HS-27A (cell line): ENCODE results near the gene SLC24A3.

ENCODE experiments used
- DNase-seq: peaks from one replicate; pipeline ENCODE4 v3.0.0-alpha.2; 2012; ENCODE audit warnings: low read depth, missing footprints

SLC24A3 gene

DNA sequence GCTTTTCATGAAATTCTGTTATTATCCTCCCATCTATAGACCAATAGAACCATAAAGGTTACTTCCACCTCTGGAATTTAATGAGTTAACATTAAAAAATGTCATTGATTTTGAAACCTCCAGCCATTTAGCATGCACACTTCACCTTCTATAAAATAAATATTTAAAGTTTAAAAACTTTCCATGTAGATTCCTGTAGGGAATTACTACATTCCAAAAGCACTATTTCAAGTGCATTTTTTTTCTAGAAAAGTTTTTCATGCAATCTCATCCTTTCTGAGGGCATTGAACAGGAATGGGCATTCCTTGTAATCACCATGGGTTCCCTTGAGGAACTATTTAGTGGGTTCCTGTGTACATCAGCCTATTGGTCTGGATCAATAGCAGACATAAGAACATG, 291.8 kb downstream of the SLC24A3 start:
- no peak for DNase-seq

DNA sequence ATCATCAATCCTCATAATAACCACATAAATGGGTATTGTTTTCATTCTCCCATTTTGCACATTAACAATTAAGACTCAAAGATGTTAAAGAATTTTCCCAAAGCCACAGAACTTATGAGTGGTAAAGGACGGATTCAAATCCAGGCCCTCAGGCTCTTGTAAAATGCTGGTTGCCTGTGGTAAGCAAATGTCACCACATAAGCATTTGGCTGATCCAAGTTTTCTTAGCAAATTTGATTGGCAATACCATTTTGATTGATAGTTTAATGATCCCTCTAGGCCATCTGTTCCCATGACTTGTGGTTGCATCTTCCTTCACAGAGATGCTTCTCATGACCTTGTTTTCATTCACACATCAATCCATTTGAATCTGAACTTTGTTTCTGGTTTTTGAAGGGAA, 293.6 kb downstream of the SLC24A3 start:
- no peak for DNase-seq

DNA sequence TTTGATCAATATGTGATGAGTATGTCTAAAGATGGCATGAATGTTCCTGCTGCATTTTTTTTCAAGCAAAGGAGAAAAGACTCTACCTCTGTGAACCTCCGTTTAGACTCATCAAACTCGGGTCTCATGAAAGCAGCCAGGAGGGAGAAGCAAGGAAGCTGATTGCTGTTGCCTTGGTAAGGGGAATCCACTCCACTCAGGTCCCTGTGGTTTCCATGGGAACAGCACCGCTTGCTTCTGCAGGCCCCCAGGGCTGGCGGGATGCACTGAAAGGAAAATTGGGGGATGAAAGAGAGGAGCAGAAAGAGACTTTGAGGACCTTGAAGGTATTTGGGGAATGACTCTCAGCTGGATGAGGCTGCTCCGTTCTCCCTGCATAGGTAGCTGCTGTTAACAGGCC, 296.0 kb downstream of the SLC24A3 start:
- no peak for DNase-seq

DNA sequence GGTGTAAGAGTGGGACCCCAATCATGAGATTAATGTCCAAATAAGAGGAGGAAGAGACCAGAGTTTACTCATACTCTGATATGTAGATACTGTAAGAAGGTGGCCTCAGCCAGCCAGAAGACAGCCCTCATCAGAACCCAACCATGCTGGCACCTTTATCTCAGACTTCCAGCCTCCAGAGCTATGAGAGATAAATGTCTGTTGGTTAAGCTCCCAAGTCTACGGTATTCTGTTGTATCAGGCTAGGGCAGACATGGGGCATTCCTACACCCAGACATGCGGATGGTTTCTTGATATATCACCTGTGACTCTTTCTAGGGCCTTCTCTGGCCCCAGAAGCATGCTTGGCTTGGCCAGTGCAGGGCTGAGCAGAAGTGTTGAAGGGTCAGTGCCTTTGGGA, 298.2 kb downstream of the SLC24A3 start:
- no peak for DNase-seq

DNA sequence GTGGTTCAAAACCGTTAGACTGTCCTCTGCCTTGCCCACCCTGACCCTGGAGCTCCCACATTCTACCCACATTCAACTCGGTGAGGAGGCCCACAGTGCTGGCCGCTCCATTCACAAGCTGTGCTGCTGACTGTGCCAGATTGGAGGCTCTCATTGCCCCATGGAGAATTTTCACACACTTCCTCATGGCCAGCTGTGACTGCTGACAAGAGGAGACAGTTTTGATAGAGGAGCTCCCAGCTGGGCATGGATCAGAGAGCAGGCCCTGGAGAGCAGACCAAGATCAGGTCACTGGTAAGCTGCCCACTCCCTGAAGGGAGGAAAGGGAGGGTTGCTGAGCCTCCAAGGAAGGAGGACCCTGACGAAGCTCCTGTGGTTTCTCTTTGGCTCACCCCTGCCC, 299.5 kb downstream of the SLC24A3 start:
- no peak for DNase-seq

DNA sequence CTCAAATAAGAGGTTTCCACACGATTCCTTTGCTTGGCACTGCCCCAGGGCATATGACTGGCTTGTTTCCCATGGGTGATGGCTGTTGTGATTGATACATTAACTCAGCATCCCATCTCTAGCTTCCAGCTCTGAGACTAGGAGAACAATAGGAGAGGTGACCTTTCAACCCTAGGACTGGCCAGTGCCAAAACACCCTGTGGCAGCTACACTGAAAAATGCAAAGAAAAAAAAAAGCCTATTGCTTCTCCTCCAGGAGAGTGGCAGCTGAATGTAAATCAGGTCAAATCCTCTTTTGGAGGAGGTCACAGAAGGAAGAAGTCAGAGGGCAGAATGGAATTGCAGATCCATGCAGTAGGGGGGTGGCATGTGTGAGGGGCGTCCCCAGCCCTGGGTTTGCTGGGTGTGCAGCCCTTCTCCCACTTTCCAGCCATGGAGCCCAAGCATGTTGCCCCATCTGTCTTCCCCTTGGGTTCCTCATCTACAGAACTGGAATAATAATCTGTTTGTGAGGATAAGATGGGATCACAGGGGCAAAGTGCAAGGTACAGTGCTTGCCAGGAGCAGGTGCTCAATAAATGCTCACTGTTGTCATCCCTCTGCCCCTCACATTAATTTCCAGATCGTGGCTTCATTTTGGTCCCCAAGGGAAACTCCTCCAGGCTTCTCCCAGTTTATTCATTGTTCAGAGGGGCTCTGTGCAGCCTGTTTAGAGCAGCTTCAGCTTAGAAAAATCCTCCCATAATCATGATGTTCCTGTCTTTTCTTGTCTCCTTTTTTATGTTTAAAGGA, 300.6 kb downstream of the SLC24A3 start:
- no peak for DNase-seq

DNA sequence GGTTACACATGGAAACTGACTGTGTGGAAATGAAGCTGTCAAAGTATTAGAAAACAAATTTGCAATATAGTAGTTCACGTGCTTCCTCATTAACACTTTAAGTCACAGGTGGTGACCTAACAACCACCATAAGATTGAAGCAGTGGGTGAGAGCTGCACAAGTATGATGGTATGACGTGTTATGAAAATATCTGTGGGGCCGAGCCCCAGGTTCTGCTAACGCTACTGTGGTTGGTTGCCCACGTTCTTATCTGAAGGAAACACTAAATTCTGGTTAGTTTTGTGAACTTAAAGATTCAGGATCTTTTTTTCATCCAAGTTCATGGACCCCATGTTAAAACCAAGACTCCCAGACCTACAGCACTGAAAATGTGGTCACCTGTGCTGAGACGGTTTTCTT, 302.6 kb downstream of the SLC24A3 start:
- no peak for DNase-seq

DNA sequence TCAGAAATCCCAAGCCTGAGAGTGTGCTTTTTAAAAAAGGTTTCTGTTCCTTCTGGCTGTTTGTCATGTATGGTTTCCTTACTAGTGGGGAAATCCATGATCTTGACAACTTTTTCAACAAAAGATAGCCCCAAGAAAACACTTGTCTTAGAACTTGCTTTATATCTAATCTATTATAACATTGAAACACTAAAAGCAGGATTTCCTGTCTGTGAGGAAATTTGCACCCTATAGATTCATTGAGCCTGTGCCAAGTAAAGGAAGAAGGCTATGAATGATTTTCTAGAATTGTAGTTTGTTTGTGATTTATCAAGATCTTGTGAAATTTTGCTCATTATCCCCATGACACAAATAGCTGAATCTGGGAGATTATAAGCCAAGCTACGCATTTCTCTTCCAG, 307.0 kb downstream of the SLC24A3 start:
- DNase-seq: no peak

DNA sequence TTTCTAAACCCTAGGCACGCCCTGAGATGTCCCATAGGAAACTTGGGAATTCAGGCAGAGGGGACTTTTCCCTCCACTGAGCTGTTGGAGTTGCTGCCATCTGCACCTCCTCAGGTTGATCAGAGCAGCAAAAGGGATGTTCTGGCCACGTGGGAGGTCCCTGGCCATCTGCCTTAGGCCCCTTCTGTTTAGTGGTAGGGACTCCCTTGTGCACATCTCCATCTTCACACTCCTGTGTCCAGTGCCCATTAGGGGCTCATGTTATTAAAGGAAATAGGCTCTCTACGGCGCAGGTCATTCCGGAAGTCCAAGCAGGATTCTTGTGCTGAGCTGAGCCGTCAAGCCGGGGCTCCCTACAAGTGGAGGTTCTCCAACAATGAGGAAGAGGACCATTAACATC, 307.8 kb downstream of the SLC24A3 start:
- DNase-seq: no peak

DNA sequence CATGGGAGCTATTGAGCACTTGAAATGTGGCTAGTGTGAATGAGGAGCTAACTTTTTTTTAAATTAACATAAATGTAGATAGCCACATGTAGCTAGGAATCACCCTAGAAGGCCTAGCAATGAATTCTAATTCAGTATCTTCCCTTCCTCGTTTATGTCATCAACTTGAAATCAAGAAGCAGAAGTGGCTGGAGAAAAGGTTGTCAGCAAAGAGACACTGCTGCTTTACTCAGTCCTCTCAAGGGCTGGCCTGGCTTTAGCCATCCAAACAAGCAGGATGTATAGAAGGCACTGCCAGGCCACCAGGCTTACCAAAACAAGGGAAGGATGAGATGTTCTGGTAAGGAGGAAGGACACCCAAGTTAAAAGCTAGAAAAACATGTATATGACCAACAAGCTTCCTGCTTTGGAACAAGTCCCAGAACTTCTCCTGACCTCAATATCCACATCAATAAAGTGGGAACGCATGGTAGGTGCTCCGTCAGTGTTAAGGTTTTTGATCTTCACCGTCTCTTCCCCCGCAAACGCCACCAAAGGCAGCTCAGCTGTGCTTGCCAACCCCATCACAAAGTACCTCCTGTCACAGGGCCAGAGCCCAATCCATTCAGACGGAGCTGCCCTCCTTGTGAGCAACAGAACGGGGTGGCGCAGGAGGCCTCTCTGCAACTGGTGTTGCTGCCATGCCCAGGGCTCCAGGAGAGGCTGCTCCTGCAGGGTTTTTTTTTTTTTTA, 309.8 kb downstream of the SLC24A3 start:
- DNase-seq: no peak

DNA sequence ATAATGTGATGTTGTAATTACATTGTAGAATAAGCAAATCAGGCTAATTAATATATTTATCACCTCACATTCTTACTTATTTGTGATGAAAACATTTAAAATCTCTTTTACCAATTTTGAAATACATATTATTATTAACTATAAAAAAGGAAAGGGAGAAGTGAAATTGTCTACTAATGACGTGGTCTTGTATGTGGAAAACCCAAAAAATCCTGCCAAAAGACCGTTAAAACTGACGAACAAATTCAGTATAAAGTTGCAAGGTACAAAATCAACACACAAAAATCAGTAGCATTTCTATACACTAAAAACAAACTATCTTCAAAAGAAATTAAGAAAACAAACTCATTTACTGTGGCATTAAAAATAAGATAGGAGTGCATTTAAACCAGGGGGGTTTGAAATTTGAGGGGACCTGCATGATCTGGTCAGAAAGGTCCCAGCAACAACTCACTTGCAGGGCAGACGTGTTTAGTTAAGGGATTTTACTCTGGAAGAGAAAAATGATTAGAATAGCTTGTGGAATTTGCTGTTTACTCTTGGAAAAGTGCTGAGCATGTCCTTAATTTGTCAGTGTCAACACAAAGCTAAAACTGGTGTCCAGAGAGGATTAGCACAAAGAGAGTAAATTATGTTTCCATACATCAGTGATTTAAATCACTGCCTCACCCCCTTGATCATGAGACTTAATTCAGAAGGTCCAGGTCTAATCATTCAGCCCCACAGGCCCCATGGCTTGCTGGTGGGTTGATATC, 310.6 kb downstream of the SLC24A3 start:
- no peak for DNase-seq

DNA sequence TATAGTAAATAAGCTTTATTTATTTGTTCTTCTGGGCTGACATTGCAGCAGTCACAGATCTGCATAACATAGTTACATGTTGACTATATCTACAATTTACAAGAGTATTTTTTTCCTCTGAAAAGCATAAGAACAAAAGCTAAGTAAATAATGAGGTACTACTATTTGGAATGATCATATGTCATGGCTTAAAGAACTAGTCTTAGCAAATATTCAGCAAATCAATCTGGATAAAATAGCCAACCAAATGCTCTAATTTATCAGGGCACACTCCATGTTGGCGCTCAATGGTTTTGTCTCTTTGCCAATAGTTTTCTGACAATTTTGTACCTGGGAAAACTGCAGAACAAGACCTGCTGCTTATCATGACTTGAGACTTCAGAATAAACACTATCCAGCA, 312.2 kb downstream of the SLC24A3 start:
- DNase-seq: no peak

DNA sequence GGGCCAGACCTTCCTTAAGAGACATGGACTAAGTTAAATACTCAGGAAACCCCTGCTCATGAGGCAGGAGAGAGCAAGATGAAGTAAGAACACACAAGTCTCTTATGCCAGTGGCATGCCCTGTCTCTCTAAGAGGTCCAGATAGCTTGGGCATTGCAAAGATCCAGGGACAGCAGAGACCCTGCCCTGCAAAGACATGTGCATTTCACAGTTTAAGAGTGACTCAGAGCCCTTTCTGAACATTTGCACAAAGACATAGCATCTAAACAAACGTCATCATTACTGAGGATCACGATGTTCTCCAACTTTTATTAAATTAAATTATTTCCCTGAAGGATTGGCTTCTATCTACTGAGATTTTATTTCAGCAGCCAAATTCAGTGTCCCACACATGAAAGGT, 315.1 kb downstream of the SLC24A3 start:
- DNase-seq: no peak

DNA sequence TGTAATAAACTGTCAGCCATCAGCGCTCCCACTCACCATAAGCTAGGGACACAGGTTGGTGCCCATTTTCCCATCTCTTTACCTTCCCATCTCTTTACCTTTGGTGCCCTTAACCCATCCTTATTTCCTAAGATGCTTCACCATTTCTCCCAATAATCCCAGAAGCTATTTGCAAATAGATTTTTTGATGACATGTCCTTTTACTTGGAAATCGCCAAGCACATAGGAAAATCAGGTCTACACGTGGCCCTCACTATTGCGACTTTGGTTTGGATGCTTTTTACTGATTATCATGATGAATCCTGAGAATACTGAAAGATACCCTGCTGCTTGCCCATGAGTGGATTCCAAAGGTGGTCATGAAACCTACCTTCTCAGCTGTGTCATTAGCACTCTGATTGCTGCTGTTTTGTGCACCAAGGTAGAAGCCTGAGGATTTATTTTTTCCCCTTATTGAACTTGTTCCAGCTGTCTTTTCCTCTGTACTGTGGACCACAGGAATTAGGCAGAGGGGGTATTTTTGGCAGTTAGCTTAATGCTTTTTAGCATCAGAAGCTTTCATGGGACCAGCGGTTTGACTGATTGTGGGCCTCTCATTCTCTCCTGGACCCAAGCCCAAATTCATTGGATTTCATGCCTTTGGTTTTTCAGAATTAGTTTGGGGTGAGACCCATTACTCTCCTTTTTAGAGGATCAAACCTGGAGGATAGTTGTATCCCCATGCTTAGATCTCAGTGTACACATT, 316.0 kb downstream of the SLC24A3 start:
- DNase-seq: no peak

DNA sequence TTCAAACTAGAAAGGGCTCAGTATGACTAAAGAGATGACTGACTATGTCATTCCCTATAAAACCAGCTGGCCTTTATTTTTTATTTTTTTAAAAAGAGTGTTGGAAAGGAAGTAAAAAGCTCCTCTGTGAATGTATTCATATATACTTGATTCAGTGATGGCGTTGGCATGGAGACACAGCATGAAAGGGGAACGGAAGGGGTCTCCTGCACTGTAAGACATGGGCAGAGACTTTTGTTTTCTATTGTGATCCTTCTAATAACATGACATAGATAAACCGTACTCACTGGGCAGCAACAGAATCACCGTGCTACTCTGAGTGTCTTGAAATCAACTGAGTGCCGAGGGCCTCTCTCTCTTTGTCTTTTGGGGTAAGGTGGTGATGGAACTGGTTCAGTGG, 317.6 kb downstream of the SLC24A3 start:
- no peak for DNase-seq

DNA sequence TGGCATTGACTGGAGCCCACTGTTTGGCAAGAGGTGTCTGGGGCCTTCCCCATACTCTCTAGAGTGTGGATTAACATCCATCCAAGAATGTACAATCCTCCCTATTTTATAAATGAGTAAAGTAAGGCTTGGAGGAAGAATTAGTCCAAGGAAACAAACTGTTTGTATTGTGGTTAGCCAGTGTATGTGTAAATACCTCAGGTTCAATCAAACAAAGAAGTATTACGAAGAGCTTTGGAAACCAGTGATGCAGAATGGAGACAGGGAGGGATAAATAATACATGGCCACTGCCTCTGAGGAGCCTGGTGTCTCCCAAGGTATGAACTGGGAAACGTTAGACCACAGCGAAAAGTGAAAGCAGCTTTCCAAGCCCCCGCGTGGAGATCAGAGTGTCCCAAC, 319.0 kb downstream of the SLC24A3 start:
- DNase-seq: no peak

DNA sequence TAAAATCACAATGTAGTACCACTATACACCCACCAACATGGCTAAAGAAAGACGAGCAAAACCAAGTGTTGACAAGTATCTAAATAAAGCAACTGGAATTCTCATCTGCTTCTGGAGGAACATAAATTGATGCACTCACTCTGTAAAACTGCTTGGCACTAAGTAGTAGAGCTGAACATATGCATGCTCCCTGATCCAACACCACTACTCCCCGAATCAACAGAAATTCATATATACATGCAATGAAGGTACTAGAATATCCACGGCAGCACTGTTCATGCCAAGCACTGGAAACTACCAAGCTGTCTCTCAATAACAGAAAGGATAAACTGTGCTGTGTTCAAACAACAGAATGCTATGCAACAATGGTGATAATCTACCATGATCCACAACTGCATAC, 326.1 kb downstream of the SLC24A3 start:
- DNase-seq: no peak

DNA sequence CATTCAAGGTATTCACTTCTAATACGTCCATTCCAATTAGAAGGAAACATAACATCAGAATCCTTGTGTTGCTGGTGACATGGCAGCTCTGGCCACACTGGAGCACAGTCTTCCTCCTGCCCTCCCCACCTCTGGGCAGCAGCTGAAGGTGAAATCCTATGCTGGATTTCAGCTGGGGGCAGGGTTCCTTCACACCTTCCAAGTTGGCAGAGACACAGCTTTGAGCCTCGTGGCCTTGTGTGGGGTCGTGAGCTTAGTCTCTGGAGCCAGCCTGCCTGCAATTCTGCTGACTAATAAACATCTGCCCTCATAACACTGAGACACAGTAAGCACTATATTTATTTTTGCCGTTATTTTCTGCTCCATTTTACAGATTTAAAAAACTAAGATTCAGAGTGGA, 326.7 kb downstream of the SLC24A3 start:
- DNase-seq: no peak

DNA sequence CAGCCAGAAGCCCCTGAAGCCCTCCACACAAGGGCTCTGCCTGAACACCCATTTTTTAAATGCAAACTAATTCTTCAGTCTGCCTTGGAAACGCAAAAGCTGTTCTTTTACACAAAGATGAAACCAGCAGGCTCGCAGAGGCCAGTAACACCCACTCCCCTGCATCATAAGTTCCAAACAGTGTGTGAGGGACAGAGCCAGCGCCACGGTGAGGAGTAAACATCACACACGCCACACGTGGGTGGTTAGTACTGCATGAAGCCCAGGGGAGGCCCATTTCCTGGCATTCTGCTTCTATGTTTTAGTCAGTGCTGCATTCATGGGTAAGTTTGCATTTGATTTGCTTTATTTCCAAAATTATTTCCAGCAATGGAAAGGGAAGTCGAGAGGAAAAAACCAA, 327.9 kb downstream of the SLC24A3 start:
- no peak for DNase-seq

DNA sequence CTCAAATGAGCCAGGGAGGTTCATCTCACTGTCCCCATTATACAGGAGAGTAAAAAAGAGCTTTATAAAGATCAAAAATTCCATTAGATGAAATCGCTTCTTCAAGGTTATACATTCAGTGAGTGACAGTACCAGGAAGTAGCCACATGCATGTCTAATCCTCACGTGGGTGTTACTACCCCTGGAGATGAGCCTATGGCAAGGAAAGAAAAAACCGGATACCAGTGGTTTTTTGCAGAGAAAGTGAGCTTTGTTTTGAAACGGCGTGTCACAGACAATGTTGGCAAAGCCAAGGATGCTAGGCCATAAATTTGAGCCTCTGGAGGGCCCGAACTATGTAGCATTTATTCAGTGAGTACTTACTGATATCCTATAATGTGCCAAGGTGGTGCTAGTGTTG, 330.7 kb downstream of the SLC24A3 start:
- DNase-seq: no peak

DNA sequence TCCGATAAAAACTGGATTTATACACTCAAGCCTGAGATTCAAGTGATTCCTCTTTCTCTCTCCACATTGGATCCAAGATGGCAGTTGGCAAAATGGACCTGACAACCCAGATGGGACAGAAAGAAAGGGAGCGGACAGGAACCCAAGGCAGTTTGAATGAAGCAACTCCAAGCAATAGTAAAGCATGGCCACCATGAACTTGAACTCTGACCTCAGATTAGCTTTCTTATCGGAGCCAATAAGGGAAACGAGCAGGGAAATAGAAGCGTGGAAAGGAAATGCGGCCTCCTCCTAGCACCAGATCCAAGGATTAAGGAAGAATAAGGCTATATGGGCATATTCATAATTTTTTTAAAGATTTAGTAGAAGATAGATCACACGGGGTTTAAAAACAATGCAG, 332.2 kb downstream of the SLC24A3 start:
- DNase-seq: no peak

DNA sequence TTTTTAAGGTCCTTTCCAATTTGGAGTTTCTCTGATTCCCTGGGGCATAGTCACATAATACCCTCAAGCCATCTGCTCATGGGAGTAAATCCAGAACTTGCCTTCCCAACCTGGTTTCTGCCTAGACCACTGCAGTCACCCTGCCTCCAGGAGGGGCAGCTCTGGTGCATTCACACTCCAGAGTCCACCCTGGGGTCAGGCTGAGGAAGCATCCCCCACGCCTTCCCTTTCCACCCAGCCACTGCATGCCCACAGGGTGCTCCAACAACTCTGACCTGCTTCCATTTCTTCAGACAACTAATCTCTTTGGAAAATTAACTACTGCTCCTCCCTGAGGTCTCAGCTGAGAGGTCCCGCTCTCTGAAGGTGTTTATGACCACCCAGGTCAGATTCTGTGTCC, 334.2 kb downstream of the SLC24A3 start:
- no peak for DNase-seq
